ENCODE measurements around the gene POLR3A.
"Not testable (repeated sequence)": the region's sequence is repeated elsewhere in the genome, so short reads cannot be mapped to it uniquely, and the experiment has no call there.

The POLR3A gene

DNA sequence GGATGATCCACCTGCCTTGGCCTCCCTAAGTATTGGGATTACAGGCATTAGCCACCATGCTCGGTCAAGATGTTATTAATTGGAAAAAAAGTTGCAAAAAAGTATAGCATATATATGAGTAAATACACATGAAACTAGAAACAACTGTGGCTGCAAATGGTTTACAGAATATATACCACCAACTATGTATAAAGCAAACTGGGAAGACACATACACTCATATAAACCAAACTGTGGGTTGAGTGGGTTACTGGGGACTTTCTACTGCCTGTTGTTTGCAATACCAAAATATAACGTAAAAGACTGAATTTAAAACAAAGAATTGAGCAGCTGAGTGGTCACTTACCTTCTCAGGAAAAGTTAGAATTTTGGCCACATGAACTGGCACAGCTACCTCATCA lies 8.1 kb downstream of the POLR3A start:
- no peak for DNase-seq (ENCODE audit: low read depth, low spot score)

DNA sequence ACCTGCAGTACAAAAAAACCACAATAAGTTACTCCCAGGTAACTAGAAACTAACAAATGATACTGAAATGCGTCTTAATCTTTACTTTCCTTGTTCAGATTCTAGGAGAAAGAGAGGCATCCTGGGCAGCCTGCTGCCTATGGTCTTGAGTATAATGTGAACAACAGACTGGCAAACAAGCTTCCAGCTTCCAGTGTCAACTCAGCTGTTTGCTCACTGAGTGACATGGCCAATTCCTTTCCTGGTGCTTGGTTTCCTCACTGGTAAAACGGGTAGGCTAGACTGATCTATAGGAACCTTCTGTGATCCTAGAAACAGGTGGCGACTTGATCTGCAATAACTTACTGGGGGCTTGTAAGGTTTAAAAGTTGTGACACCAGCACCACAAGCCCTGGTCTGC lies 10.1 kb downstream of the POLR3A start:
- DNase-seq (ENCODE audit: low read depth, low spot score), result no peak

DNA sequence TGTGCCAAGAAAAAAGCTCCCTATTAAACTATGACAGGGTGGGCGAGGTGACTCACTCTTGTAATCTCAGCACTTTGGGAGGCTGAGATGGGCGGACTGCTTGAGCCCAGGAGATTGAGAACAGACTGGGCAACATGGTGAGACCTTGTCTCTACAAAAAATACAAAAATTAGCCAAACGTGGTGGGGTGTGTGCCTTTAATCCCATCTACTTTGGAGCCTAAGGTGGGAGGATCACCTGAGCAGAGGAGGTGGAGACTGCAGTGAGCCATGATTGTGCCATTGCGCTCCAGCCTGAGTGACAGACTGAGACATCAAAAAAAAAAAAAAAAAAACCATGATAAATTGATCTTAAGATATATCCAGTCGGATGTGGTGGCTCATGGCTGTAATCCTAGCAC lies 11.5 kb downstream of the POLR3A start:
- no peak for DNase-seq (ENCODE audit: low read depth, low spot score)

DNA sequence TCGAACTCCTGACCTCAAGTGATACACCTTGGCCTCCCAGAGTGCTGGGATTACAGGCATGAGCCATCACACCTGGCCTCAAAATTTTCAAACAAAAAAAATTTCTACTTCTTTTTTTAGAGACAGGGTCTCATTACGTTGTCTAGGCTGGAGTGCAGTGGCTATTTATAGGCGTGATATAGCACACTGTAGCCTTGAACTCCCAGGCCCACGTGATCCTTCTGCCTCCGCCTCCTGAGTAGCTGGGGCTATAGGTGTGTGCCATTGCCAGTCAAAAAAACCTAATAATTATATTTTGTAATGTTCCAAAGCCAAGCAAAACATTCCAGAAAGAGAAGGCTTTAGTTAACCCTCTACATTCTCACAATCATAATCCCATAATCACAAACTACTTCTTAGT lies 13.8 kb downstream of the POLR3A start:
- no peak for DNase-seq (ENCODE audit: low read depth, low spot score)

DNA sequence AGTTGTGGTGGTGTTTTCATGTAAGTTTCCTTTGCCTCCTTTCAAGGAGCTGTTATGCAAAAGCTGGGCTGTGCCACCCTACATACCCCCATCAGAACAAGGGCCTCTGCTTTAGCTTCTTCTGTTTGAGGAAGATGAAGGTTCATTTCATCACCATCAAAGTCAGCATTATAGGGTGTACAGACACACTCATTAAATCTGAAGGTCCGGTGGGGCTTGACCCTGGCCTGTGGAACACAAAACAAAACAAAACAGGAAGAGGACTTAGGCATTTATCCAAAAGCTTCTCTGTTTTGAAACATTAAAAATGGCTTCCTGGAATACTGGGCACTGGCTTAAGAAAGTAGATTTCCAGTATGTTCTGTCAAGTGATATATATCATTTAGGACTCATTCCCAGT lies 15.8 kb downstream of the POLR3A start:
- DNase-seq (ENCODE audit: low read depth, low spot score), result no peak

DNA sequence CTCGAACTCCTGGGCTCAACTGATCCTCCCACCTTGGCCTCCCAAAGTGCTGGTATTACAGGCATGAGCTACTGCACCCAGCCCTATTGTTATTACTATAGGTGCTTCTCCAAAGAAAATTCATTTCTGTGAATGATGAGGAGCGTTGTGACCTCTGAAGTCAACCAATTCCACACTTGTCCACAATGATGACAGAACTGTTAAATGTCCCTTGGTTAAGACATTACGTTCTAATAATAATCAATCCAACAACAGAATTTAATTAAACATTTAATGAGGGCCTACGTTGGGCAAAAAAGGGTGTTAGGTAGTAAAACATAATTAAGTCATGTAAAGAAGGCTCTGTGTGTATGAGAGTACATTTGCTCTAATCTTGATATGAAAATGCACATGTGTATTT lies 18.2 kb downstream of the POLR3A start:
- DNase-seq (ENCODE audit: low read depth, low spot score), result no peak

DNA sequence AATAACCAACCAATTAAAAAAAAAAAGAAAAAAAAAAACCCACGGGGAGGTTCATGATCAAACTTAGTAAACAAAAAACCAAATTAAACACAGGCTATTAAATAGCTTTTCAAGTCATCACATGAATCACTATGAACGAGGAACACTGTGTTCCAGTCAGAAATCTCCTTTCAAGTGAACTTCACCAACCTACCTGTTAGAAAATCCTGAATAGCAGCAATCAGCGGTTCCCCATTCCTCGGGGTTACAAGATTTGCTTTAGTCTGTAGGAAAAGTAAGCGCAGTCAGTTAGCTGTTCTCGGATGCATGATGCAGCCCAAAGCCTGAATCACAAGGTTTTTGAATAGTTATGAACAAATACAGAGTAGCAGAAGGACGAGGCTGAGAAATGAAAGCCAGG lies 19.0 kb downstream of the POLR3A start:
- DNase-seq (ENCODE audit: low read depth, low spot score), result no peak

DNA sequence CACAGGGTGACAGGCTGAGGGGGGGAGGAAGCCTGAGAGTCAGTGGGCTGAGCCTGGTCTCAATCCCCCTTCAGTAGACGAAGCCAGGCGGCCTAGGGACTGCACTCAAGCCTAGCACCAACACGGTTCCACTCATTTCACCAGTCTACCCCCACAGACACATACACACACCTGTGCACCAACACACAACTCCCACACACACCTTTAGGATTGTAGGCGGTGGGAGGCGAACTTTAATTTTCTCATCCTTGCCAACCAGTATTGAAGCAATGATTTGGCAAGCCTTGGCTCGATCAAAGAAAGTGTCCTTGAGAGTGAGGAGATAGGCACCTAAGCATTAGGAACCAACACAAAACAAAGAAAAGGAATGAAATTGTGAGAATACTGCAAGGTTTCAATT lies 19.7 kb downstream of the POLR3A start:
- DNase-seq (ENCODE audit: low read depth, low spot score), result no peak

DNA sequence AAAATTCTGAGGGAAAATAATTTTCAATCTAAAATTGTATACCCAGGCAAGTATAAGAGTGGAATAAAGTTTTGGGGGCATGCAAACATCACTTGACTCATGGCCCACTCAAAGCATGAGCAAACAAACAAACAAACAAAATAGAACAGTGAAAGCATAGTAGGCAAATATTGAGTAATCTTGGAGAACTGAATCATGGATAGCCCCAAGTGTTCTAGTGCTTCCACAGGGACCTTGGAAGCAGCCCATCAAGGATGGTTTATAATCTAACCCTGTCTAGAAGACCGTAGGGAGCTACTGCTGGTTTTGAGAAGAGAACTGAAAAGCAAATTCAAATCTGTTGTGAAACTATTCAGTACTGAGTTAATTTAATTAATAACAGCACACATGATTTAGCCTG lies 22.1 kb downstream of the POLR3A start:
- no peak for DNase-seq (ENCODE audit: low read depth, low spot score)

DNA sequence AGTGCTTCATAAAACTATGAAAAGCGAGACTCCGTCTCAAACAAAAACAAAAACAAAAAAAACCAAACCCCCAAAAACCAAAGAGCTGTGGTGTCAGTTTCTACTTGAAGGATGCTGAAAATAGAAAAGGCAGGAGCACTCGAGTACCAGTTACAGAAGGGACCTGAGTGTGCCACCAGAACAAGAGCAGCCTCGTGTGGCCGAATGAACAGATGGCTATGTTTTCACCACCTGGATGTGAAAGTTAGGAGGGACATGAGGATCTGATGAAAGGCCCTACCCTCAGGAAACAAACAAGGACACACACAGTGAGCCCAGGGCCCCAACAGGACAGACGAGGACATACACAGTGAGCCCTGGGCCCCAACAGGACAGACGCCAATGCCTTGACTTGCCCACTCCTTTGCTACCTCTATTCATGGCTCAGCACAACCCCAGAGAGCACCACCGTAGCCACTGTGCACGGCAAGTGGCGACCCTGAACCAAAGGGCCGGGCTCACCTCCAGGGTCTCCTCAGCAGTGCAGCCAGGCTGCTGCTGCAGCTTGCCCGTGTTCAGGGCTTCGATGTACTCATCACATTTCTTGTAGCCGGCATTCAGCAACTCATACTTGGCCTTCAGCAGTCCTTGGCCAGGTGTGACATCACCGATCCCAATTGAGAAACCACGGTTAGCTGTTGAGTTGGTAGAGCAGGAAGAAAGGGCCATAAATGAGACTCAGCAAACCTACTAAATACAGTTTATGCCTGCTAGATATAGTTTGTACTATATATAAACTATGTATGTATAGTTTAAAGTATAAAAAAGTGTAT lies 24.9 kb downstream of the POLR3A start:
- DNase-seq (ENCODE audit: low read depth, low spot score), result no peak

DNA sequence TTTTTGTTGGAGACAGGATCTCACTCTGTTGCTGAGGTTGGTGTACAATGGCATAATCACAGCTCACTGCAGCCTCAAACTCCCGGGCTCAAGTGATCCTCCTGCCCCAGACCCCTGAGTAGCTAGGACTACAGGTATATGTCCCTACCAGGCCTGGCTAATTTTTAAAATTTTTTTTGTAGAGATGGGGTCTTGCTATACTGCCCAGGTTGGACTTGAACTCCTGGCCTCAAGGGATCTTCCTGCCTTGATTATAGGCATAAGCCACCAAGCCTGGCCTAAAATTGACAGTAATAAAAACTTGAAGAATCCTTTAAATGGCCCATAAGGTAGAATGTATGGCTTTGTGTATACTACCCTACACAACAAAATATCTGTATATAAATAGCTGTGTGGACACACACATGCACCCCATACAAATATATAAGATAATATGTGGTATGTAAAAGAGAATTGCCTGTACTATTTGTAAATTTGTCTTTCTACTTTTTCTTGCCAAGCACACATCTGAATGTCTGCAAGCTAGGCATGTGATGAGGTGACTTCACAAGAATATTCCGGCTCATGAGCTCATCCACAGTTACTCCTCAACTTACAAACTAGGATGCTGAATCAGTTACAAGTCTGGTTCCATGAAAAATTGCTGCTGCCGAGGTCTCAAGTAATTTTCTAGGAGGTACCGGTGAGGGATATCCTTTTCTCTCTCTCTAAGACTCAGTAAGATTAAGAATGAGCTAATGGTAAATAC lies 26.6 kb downstream of the POLR3A start:
- no peak for DNase-seq (ENCODE audit: low read depth, low spot score)

DNA sequence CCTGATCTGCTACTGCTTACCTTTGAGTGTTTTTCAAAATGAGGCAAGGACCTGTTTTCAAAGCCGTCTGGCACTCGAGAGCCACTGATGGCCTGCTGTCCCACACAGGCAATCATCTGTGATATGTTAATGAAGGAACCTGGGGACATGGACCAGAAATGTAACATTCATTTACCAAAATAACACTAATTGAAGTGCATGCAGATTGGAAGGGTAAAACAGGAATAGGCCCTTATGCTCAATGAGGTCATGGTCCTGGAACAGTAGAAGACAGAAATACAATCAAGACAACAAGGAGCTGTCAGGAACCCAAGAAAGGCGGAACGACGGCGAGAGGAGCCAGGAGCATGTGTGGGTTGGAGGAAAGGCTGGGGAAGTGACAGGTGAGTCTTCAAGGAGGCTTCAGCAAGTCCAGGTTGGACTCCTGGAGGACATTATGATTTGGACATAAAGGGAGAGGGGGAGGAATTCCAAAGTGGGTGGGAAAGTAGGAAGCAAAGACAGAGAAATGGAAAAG lies 28.3 kb downstream of the POLR3A start:
- DNase-seq (ENCODE audit: low read depth, low spot score), result no peak

DNA sequence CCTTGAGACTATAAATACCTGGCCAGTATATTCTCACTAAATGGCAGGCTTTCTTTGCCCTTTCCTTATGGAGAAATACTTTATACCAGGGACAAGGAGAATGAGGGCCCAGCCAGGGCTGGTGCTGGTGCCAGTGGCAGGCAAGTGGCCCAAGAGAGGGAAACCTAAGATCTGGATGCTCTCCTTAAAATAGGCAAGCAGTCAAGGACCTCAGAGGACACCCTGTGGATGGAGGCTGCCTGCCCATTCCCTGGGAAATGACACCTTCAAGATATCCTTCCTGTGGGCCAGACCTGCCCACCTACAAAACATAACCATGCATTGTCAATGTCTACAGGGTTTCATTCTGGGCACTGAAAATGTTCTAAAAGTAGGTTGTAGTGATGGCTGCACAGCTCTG lies 29.1 kb downstream of the POLR3A start:
- no peak for DNase-seq (ENCODE audit: low read depth, low spot score)

DNA sequence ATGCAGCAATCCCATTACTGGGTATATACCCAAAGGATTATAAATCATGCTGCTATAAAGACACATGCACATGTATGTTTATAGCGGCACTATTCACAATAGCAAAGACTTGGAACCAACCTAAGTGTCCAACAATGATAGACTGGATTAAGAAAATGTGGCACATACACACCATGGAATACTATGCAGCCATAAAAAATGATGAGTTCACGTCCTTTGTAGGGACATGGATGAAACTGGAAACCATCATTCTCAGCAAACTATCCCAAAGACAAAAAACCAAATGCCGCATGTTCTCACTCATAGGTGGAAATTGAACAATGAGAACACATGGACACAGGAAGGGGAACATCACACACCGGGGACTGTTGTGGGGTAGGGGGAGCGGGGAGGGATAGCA lies 30.5 kb downstream of the POLR3A start:
- DNase-seq (ENCODE audit: low read depth, low spot score), result not testable (repeated sequence)

DNA sequence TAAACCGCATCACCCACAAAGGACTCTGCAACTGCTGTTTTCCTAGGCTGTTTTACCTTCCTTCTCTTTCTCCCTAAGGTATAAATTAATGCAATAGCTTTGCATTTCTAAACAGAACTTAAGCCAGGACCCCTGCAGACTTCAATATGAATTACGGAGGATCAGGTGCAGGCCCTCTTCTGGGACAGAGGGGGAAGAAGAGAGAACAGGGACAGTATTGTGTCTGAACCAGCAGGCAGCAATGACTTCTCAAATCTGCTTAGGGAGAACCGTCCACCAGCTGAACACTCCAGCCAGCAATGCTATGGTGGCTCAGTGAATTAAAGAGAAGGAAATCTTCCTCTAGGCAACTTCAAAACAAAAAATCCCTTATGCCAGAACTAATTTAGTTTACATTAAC lies 35.7 kb downstream of the POLR3A start:
- DNase-seq (ENCODE audit: low read depth, low spot score), result no peak

DNA sequence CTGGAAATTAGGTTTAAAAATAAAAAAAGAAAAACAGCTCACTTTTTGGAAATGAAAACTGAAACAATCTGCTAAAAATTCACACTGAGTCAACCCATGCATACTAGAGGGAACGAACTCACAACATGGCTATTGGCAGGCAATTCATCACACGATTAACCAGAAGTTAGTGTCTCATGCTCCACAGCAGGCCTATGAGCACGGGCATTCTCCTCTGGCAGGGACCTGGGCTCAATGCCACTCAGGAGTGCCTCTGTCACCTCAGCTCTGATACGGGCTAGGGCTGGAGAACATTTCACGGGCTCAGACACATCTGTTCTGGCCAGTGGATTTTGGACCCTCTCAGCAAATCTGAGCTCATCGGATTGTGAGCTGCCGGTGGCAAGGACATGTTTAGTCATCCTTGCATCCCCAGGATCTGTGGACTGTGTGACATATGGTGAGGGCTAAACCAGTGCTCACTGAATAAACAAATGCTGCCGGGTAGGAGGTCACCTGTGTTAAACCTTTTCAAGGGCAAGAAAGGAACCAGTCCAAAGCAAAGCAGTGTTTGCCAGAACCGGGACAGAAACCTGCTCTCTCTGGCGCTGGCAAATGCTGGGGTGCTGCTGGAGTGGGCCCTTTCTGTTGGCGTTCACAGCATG lies 40.1 kb downstream of the POLR3A start:
- no peak for DNase-seq (ENCODE audit: low read depth, low spot score)

DNA sequence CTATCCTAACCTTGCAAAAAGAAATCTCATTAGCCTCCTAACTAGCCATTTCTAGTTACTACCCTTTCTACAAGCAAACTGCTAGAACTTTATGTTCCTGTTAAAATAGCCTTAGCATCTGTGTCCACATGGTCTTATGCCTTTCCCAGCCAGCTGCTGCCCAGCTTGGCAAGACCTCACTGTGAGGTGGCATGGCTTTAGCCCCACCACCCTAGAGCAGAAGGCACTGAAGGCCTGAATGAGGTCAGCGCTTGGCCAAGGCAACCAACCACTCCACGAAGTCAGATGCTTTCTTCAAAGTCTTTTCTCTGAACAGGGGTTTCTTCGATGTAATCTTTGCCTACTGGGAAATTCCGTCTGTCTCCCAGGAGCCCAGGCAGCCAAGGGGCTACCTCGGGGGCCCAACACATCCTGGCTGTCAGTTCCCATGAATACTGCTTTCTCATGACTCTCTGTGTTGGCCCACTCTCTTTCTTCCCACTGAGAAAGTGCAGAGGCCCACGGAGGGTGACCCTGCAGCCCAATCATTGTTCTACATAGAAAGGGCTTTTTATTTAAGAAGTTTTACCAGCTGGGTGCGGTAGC lies 41.6 kb downstream of the POLR3A start:
- DNase-seq (ENCODE audit: low read depth, low spot score), result no peak

DNA sequence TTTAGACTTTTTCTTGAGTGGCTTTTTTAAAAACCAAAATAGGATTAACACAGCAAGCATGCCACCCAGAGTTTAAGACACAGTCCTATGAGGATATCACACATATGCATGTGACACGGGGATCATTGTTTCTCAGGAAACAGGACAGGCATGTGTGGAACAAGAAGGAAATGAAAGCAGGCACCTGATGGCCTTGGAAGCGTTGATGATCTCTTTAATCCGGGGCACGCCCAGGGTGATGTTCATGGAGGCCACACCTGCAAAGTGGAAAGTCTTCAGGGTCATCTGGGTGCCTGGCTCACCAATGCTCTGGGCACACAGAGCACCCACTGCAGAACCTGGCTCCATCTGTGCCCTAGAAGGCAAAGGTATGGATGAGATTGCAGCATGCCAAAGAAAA lies 44.3 kb downstream of the POLR3A start:
- DNase-seq (ENCODE audit: low read depth, low spot score), result no peak

DNA sequence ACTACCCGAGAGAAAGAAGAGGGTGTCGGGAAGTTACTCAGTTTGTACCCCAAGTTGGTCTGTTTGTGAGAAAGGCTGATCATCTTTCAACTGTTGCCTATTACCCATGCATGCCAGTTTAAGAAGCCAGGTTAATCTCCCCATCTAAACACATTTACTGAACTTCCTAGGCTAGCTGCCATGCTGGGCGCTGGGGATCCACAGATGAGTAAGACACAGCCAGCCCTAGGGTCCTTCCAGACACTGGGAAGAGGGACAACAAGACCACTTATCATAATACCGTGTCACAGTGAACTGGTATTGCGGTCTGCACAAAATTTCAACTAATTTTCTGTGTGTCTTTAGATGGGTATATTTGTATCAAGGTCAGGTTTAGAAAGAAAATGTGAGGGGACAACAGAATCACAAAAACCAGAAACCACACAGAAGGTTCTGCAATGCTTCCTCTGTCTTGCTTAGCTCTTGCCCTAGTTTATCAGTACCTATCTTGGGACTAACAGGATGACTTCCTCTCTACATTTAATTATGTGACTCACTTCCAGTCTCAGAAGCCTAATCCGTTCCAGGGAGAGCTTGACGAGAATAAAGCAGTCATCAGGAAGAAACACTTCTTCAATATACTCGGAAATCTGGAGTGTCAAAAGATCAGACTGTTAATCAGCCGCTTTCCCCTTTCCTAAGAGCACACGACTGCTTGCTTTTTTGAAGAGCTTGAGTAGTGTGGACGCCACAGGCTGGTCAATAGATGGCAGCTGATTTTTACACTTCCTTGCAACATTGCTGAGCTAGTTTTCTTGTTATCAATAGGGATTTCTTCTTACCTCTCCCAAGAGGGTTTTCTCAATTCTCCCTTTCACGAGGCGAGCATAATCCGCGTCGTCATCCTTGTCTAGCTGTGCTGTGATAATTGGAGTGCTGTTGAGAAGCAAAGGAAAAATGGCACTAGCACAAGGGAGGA lies 45.7 kb downstream of the POLR3A start:
- no peak for DNase-seq (ENCODE audit: low read depth, low spot score)

DNA sequence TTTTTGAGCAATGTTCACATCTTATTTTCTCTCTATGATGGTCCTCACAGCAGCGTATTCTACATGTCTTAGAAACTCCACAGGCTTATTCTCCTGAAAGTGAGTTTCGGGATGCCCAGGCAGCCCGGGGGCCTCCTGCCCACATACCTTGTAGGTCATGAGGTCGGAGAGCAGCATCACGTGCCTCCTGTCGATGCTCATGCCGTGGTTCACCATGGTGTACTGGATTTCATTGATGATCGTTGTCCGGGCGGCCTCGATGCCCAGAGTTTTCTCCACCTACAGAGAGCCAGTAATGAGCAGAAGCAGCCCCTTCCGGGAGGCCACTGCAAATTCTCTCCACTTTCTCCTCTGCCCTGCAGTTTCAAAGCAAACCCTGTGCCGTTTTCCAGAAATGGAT lies 48.0 kb downstream of the POLR3A start:
- DNase-seq (ENCODE audit: low read depth, low spot score), result no peak

DNA sequence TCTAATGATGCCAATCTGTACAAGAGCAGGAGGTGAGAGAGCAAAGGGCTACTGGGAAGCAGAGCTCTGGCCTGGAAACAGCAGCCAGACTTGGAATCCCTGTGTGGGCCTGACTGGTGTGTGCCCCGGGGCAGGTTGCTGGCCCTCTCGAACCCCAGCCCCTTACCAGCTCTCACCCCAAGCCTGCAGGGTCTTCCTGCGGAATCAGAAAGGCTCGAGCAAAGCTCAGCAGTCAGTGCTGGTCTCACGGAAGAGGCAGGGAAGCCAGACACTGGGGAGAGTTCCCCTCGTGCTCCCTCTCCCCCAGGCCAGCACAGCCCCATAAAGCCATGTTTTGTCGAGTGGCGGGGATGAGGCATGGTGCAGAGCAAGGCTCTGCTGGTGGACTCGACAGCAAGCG lies 50.1 kb downstream of the POLR3A start:
- no peak for DNase-seq (ENCODE audit: low read depth, low spot score)
